ENCODE data around the gene THTPA. TPM values are rescaled to one million over a fixed set of nuclear protein-coding genes. Genes with fewer than 3 reads are reported as not detected.

Gene THTPA
- total and polyA plus RNA-seq, 2 of the 13 experiments (the other 11 are each of a cell fraction or from before 2014, with no cell fraction given) = 7.4 to 8.7 TPM

- no peak for TF ChIP-seq SP1 (IDR thresholded peaks at IDR 0.05)
- peak; percentile 49; the same call in 1 of the 2 replicates for TF ChIP-seq SP1 (CRISPR knock-in tag; IDR thresholded peaks at IDR 0.05)
- no peak for TF ChIP-seq FOXA3 (CRISPR knock-in tag; IDR thresholded peaks at IDR 0.05)
- no peak for TF ChIP-seq HMGA1 (CRISPR knock-in tag; conservative IDR thresholded peaks at IDR 0.05)
- TF ChIP-seq ZSCAN31 (CRISPR knock-in tag; IDR thresholded peaks at IDR 0.05; ENCODE audit: low read depth) = peak; percentile 26; the same call in 1 of the 2 replicates
- TF ChIP-seq POLR2G (IDR thresholded peaks at IDR 0.05; ENCODE audit: low read depth, low read length) = no peak
- no peak for TF ChIP-seq ZNF10 (CRISPR knock-in tag; IDR thresholded peaks at IDR 0.05; ENCODE audit: borderline replicate concordance, low read depth)
- TF ChIP-seq ZNF562 (CRISPR knock-in tag; IDR thresholded peaks at IDR 0.05; ENCODE audit: borderline replicate concordance) = no peak
- no peak for TF ChIP-seq HNRNPLL (IDR thresholded peaks at IDR 0.05; ENCODE audit: low read depth, low read length, poor library complexity, severe bottlenecking)
- no peak; the same call in 1 of the 2 replicates for TF ChIP-seq ZNF674 (CRISPR knock-in tag; IDR thresholded peaks at IDR 0.05; ENCODE audit: low read depth)
- no peak for TF ChIP-seq CEBPZ (IDR thresholded peaks at IDR 0.05; ENCODE audit: low read length)
- TF ChIP-seq NCOR1 (IDR thresholded peaks at IDR 0.05; ENCODE audit: borderline replicate concordance, low read length) = no peak
- TF ChIP-seq NFRKB (IDR thresholded peaks at IDR 0.05) = no peak
- no peak for TF ChIP-seq ZNF546 (CRISPR knock-in tag; conservative IDR thresholded peaks at IDR 0.05)
- TF ChIP-seq FOXP4 (CRISPR knock-in tag; IDR thresholded peaks at IDR 0.05) = no peak
- no peak for TF ChIP-seq FLYWCH1 (CRISPR knock-in tag; IDR thresholded peaks at IDR 0.05)
- TF ChIP-seq ATRX (CRISPR knock-in tag; IDR thresholded peaks at IDR 0.05; ENCODE audit: borderline replicate concordance) = no peak
- no peak for TF ChIP-seq ATF7 (IDR thresholded peaks at IDR 0.05)
- TF ChIP-seq ATF7 (CRISPR knock-in tag; IDR thresholded peaks at IDR 0.05) = no peak
- 0 out of 2 replicates have a peak, but pooled peaks have one; percentile 1 for TF ChIP-seq HNF4G (IDR thresholded peaks at IDR 0.05; ENCODE audit: borderline replicate concordance, low read depth, low read length)
- no peak for TF ChIP-seq HNF4G (CRISPR knock-in tag; IDR thresholded peaks at IDR 0.05; ENCODE audit: borderline replicate concordance, low read depth)
- no peak for TF ChIP-seq ZNF12 (CRISPR knock-in tag; IDR thresholded peaks at IDR 0.05)
- TF ChIP-seq PAXIP1 (CRISPR knock-in tag; conservative IDR thresholded peaks at IDR 0.05) = no peak
- TF ChIP-seq REPIN1 (CRISPR knock-in tag; IDR thresholded peaks at IDR 0.05; ENCODE audit: borderline replicate concordance, low read depth) = no peak
Observed at GRCh38 chr14:23580948-23581281, 24.8 kb downstream of the THTPA start (continued).

Measured in HepG2 (cell line).